Activated CD8-positive, alpha-beta memory T cell treated with anti-CD3 and anti-CD28 coated beads, Interleukin-2, amount 10 ng/mL, durations not matched to agents 7 days and 5 days (primary cell): ENCODE measurements around the gene SLC6A6. TPM values are rescaled to one million over a fixed set of nuclear protein-coding genes. Genes with fewer than 3 reads are reported as not detected.

Source experiments
- ATAC-seq: fragments of 150-1000 bp; cut with Tn5 transposase; one replicate; pipeline ENCODE4 v1.10.0; 2021; ENCODE audit warnings: moderate library complexity
- CTCF ChIA-PET: fragments of 350-600 bp; sonication (Branson Sonifier 250); formaldehyde crosslinking; loops from one replicate; lab custom pipeline; 2021; ENCODE audit warnings: antibody characterized with exemption; lab: Charles Lee
- DNase-seq: peaks from one replicate; pipeline ENCODE4 v3.0.0-alpha.2; 2020
- H3K27ac Mint-ChIP-seq: one replicate; pipeline ENCODE4 v1.8.0; 2021; ENCODE audit warnings: mild to moderate bottlenecking, mixed read lengths
- H3K27me3 Mint-ChIP-seq: one replicate; pipeline ENCODE4 v1.8.0; 2021; ENCODE audit warnings: mixed read lengths
- H3K36me3 Mint-ChIP-seq: one replicate; pipeline ENCODE4 v1.8.0; 2021; ENCODE audit warnings: mild to moderate bottlenecking, mixed read lengths
- H3K4me1 Mint-ChIP-seq: one replicate; pipeline ENCODE4 v1.8.0; 2021; ENCODE audit warnings: mixed read lengths
- H3K4me3 Mint-ChIP-seq: one replicate; pipeline ENCODE4 v1.8.0; 2021; ENCODE audit warnings: mild to moderate bottlenecking, moderate library complexity, mixed read lengths
- H3K9me3 Mint-ChIP-seq: one replicate; pipeline ENCODE4 v1.8.0; 2022; ENCODE audit warnings: low read depth, mixed read lengths
- total RNA-seq, 2 experiments: library from RNA; stranded (reverse); gene quantifications; one replicate each; pipeline ENCODE4 v1.2.3, GENCODE V29; 2021

Gene SLC6A6
- total RNA-seq, 2 experiments from 2014 or later, result 55.3 to 64.6 TPM

- CTCF ChIA-PET, result interaction anchor here (1.0 kb wide), 1 partner anchor 22 kb away, joined by 3 read pairs; no protein-coding TSS in a partner anchor
- Mint-ChIP-seq H3K27me3 (peaks cover 22% of the 10 kb centered on the region), H3K9me3 (no peaks in the 10 kb centered on the region), H3K36me3 (no peaks in the 10 kb centered on the region), H3K27ac (no peak overlapping the region), H3K4me3 (no peak overlapping the region), H3K4me1 (no peaks in the 10 kb centered on the region)
- DNase-seq (no peak), ATAC-seq (no peak)
These were observed 123.6 kb downstream of the SLC6A6 start for GRCh38 chr3:14525685-14526631.

GRCh38 chr3:14528081-14528480 lies 125.7 kb downstream of the SLC6A6 start:
- Mint-ChIP-seq H3K27me3 (peaks cover 28% of the 10 kb centered on the region), H3K9me3 (no peaks in the 10 kb centered on the region), H3K27ac (no peak overlapping the region), H3K36me3 (no peaks in the 10 kb centered on the region), H3K4me1 (no peaks in the 10 kb centered on the region), H3K4me3 (no peak overlapping the region)
- DNase-seq (no peak), ATAC-seq (no peak)
- CTCF ChIA-PET, result interaction anchor here (1.1 to 1.4 kb wide), 3 partner anchors 16 to 324 kb away, joined by 3 to 4 read pairs (median 4); no protein-coding TSS in a partner anchor

- Mint-ChIP-seq H3K4me1 (no peaks in the 10 kb centered on the region), H3K27ac (no peak overlapping the region), H3K27me3 (peaks cover 25% of the 10 kb centered on the region), H3K9me3 (no peaks in the 10 kb centered on the region), H3K4me3 (no peak overlapping the region), H3K36me3 (no peaks in the 10 kb centered on the region)
- ATAC-seq (no peak), DNase-seq (no peak)
- CTCF ChIA-PET, result no interaction called here
These were observed 129.5 kb downstream of the SLC6A6 start for GRCh38 chr3:14531856-14532395.

- Mint-ChIP-seq H3K4me1 (no peaks in the 10 kb centered on the region), H3K36me3 (no peaks in the 10 kb centered on the region), H3K27ac (no peak overlapping the region), H3K4me3 (no peak overlapping the region), H3K27me3 (peaks cover 25% of the 10 kb centered on the region), H3K9me3 (no peaks in the 10 kb centered on the region)
- no peak for DNase-seq
- CTCF ChIA-PET, result no interaction called here
- ATAC-seq, result no peak
These were observed 130.5 kb downstream of the SLC6A6 start for GRCh38 chr3:14532691-14533456.

GRCh38 chr3:14533457-14533958 lies 131.1 kb downstream of the SLC6A6 start:
- CTCF ChIA-PET, result no interaction called here
- no peaks in the 10 kb centered on the region for H3K9me3 Mint-ChIP-seq

GRCh38 chr3:14534516-14535191 lies 132.2 kb downstream of the SLC6A6 start:
- ATAC-seq (no peak), DNase-seq (no peak)
- CTCF ChIA-PET, result no interaction called here

More at GRCh38 chr3:14533457-14533958, 131.1 kb downstream of the SLC6A6 start:
- H3K4me1 Mint-ChIP-seq, result no peaks in the 10 kb centered on the region
- no peaks in the 10 kb centered on the region for H3K36me3 Mint-ChIP-seq
- ATAC-seq (no peak), DNase-seq (no peak)
- peaks cover 21% of the 10 kb centered on the region for H3K27me3 Mint-ChIP-seq
- no peak overlapping the region for H3K4me3 Mint-ChIP-seq
- no peak overlapping the region for H3K27ac Mint-ChIP-seq

GRCh38 chr3:14535616-14536015 lies 133.2 kb downstream of the SLC6A6 start:
- Mint-ChIP-seq H3K4me3 (no peak overlapping the region), H3K9me3 (no peaks in the 10 kb centered on the region), H3K4me1 (no peaks in the 10 kb centered on the region), H3K27me3 (peaks cover 12% of the 10 kb centered on the region), H3K36me3 (no peaks in the 10 kb centered on the region), H3K27ac (no peak overlapping the region)
- DNase-seq, result no peak
- no peak for ATAC-seq
- CTCF ChIA-PET, result no interaction called here

More at GRCh38 chr3:14534516-14535191, 132.2 kb downstream of the SLC6A6 start:
- H3K36me3 Mint-ChIP-seq, result no peaks in the 10 kb centered on the region
- no peaks in the 10 kb centered on the region for H3K9me3 Mint-ChIP-seq
- peaks cover 17% of the 10 kb centered on the region for H3K27me3 Mint-ChIP-seq
- H3K4me1 Mint-ChIP-seq, result no peaks in the 10 kb centered on the region
- H3K4me3 Mint-ChIP-seq, result no peak overlapping the region
- H3K27ac Mint-ChIP-seq, result no peak overlapping the region

- ATAC-seq (no peak), DNase-seq (no peak)
- Mint-ChIP-seq H3K4me3 (no peak overlapping the region), H3K36me3 (no peaks in the 10 kb centered on the region), H3K27ac (no peak overlapping the region), H3K27me3 (peaks cover 7% of the 10 kb centered on the region), H3K4me1 (no peaks in the 10 kb centered on the region), H3K9me3 (no peaks in the 10 kb centered on the region)
- CTCF ChIA-PET, result interaction anchor here (0.9 kb wide), 1 partner anchor 14 kb away, joined by 3 read pairs; no protein-coding TSS in a partner anchor
These were observed 133.8 kb downstream of the SLC6A6 start for GRCh38 chr3:14536055-14536815.

- no peak overlapping the region for H3K4me3 Mint-ChIP-seq
- ATAC-seq (no peak), DNase-seq (no peak)
- H3K27ac Mint-ChIP-seq, result no peak overlapping the region
- no peaks in the 10 kb centered on the region for H3K9me3 Mint-ChIP-seq
- no peaks in the 10 kb centered on the region for H3K4me1 Mint-ChIP-seq
- CTCF ChIA-PET, result interaction anchor here (0.9 kb wide), 1 partner anchor 13 kb away, joined by 3 read pairs; no protein-coding TSS in a partner anchor
- peaks cover 3% of the 10 kb centered on the region for H3K27me3 Mint-ChIP-seq
- no peaks in the 10 kb centered on the region for H3K36me3 Mint-ChIP-seq
These were observed 134.6 kb downstream of the SLC6A6 start for GRCh38 chr3:14536837-14537589.

GRCh38 chr3:14537590-14538450 lies 135.4 kb downstream of the SLC6A6 start:
- no peaks in the 10 kb centered on the region for H3K9me3 Mint-ChIP-seq
- no peaks in the 10 kb centered on the region for H3K36me3 Mint-ChIP-seq
- no peak overlapping the region for H3K27ac Mint-ChIP-seq
- DNase-seq (no peak), ATAC-seq (no peak)
- CTCF ChIA-PET, result no interaction called here
- no peak overlapping the region for H3K4me3 Mint-ChIP-seq
- peaks cover 3% of the 10 kb centered on the region for H3K27me3 Mint-ChIP-seq
- H3K4me1 Mint-ChIP-seq, result no peaks in the 10 kb centered on the region
